ENCODE results near the gene SGCD.

The SGCD gene

GRCh38 chr5:156405988-156406387 is 79.0 kb downstream of the SGCD start:
- no peak for DNase-seq

GRCh38 chr5:156407251-156407650 is 80.3 kb downstream of the SGCD start:
- DNase-seq = no peak

GRCh38 chr5:156409834-156410233 is 82.9 kb downstream of the SGCD start:
- no peak for DNase-seq

GRCh38 chr5:156411185-156411613 is 84.2 kb downstream of the SGCD start:
- DNase-seq = no peak

GRCh38 chr5:156411957-156412356 is 85.0 kb downstream of the SGCD start:
- DNase-seq = no peak

GRCh38 chr5:156414391-156414790 is 87.4 kb downstream of the SGCD start:
- no peak for DNase-seq

- DNase-seq = no peak
These were observed 92.7 kb downstream of the SGCD start for GRCh38 chr5:156419661-156420060.

- DNase-seq = no peak
These were observed 93.7 kb downstream of the SGCD start for GRCh38 chr5:156420665-156421064.

- no peak for DNase-seq
These were observed 94.8 kb downstream of the SGCD start for GRCh38 chr5:156421798-156422197.

GRCh38 chr5:156423597-156423996 is 96.6 kb downstream of the SGCD start:
- no peak for DNase-seq

GRCh38 chr5:156427315-156427714 is 100.4 kb downstream of the SGCD start:
- no peak for DNase-seq

GRCh38 chr5:156431956-156432829 is 105.2 kb downstream of the SGCD start:
- DNase-seq = no peak

- no peak for DNase-seq
These were observed 105.8 kb downstream of the SGCD start for GRCh38 chr5:156432830-156433105.

- DNase-seq = no peak
These were observed 107.5 kb downstream of the SGCD start for GRCh38 chr5:156434471-156434870.

- DNase-seq = no peak
These were observed 108.1 kb downstream of the SGCD start for GRCh38 chr5:156435101-156435500.

GRCh38 chr5:156438076-156438475 is 111.1 kb downstream of the SGCD start:
- no peak for DNase-seq

- no peak for DNase-seq
These were observed 117.9 kb downstream of the SGCD start for GRCh38 chr5:156444753-156445291.

- no peak for DNase-seq
These were observed 119.6 kb downstream of the SGCD start for GRCh38 chr5:156446526-156446925.

GRCh38 chr5:156450778-156451177 is 123.8 kb downstream of the SGCD start:
- DNase-seq = no peak

GRCh38 chr5:156451505-156451904 is 124.5 kb downstream of the SGCD start:
- DNase-seq = no peak

GRCh38 chr5:156456857-156457256 is 129.9 kb downstream of the SGCD start:
- DNase-seq = no peak

GRCh38 chr5:156459812-156460385 is 132.9 kb downstream of the SGCD start:
- no peak for DNase-seq

GRCh38 chr5:156460471-156460870 is 133.5 kb downstream of the SGCD start:
- no peak for DNase-seq

GRCh38 chr5:156466871-156467270 is 139.9 kb downstream of the SGCD start:
- DNase-seq = no peak

- DNase-seq = no peak
These were observed 142.7 kb downstream of the SGCD start for GRCh38 chr5:156469636-156470035.
